GM10266 (cell line): ENCODE data around the gene C20orf173.

Source experiments
- DNase-seq: peaks from one replicate; pipeline ENCODE4 v3.0.0; 2012; ENCODE audit errors: extremely low spot score
- CTCF ChIP-seq: IDR thresholded peaks from 2 replicates; pipeline ENCODE4 v1.5.1; 2012; ENCODE audit warnings: mild to moderate bottlenecking, low read depth; ENCODE audit not compliant: control insufficient read depth, insufficient read depth; ENCODE audit errors: missing control alignments

The C20orf173 gene

DNA sequence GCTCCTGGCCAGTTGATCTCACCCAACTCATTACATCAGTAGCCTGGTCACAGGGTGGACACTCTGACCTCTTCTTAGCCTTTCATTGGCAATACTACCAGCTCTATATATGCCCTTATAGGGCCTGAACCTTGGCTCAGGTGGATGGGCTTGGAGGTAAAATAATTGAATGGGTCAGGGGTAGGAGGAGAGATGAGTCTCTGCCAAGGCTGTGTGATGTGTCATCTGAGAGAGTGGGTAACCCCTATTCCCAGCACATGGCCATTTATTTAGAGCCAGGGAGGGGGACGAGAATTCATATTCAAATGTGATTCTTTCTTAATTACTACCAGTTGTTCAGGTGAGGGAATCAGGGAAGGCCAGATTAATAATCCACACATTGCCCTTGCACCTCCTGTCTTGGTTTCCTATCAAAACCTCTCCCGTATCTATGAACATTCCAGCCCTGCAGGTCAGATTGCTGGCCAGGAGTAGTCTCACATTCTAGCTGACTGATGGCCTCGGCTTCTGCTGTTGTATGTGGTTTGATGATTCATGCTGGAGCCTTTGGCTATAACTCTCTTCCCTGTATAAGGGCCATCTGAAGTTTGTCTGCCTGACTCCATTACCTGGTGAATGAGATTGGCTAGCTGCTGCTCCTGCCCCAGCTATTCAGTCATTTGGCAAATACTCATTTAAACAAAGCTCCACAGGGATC lies 13.4 kb downstream of the C20orf173 start:
- no peak for TF ChIP-seq CTCF
- DNase-seq, result no peak

GRCh38 chr20:35515341-35515740 lies 14.1 kb downstream of the C20orf173 start:
- no peak for DNase-seq
- no peak for TF ChIP-seq CTCF

DNA sequence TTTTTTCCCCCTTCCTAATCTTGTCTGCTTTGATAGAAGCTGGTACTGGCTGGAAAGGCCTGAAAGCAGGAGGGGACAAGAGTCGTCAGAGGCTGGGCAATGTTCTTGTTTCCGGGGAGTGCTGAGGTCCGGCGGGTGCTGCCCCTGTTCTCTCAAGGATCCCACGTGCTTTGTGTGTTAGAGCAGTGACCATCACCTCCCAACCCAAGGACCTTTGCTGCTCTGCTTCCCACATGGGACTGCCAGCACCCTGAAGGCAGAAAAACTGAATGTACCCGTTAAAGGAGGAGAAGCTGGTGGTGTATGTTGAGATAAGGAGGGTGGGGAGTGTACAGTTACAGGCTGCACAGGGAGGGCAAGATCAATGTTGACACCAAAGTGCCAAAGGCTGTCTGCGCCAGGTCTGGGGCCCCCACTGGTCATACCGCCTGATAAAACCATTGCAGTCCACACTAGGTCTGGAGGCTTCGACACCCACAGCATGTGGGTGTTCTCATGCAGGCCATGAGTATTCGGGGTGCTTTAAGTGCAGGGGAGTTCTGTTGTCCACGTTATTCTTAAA lies 15.0 kb downstream of the C20orf173 start:
- no peak for DNase-seq
- no peak for TF ChIP-seq CTCF

GRCh38 chr20:35511814-35512420 lies 17.5 kb downstream of the C20orf173 start:
- TF ChIP-seq CTCF, result peak; percentile 66
- DNase-seq, result no peak

- no peak for TF ChIP-seq CTCF
- DNase-seq, result no peak
Measured at GRCh38 chr20:35510951-35511735, 18.3 kb downstream of the C20orf173 start.

GRCh38 chr20:35508493-35509218 lies 20.8 kb downstream of the C20orf173 start:
- TF ChIP-seq CTCF, result no peak

More at GRCh38 chr20:35508493-35509218, 20.8 kb downstream of the C20orf173 start:
- no peak for DNase-seq
